Head of caudate nucleus (tissue), 42 donors: ENCODE data around the gene EML4.

ENCODE experiments used
- DNase-seq, 42 donors: peaks; one replicate each; pipeline versions ENCODE4 v3.0.0 to v3.0.0-alpha.2; 2020 to 2021; ENCODE audit warnings: mixed read lengths in 7 of 42
- intact Hi-C: fragments of 100-400 bp; cut with DNase I; formaldehyde crosslinking; loops from one replicate; pipeline ENCODE4 v1.15.0; 2022

Gene EML4

GRCh38 chr2:42281416-42282081 lies 112.4 kb downstream of the EML4 start:
- intact Hi-C loops: no loop called here
- DNase-seq: no peak

- no peak for DNase-seq
- intact Hi-C loops: no loop called here
Measured at GRCh38 chr2:42284019-42284418, 114.9 kb downstream of the EML4 start.

- no peak for DNase-seq
- intact Hi-C loops: no loop called here
Measured at GRCh38 chr2:42286268-42286946, 117.3 kb downstream of the EML4 start.

GRCh38 chr2:42288811-42289210 lies 119.7 kb downstream of the EML4 start:
- intact Hi-C loops: no loop called here

GRCh38 chr2:42289222-42289621 lies 120.1 kb downstream of the EML4 start:
- intact Hi-C loops: no loop called here
- DNase-seq: no peak

More at GRCh38 chr2:42288811-42289210, 119.7 kb downstream of the EML4 start:
- no peak for DNase-seq

GRCh38 chr2:42290005-42290404 lies 120.9 kb downstream of the EML4 start:
- no peak for DNase-seq
- intact Hi-C loops: no loop called here

- intact Hi-C loops: no loop called here
- no peak for DNase-seq
Measured at GRCh38 chr2:42293019-42293418, 123.9 kb downstream of the EML4 start.

GRCh38 chr2:42296226-42296625 lies 127.1 kb downstream of the EML4 start:
- DNase-seq: no peak
- intact Hi-C loops: no loop called here

GRCh38 chr2:42297322-42297936 lies 128.3 kb downstream of the EML4 start:
- DNase-seq: no peak
- intact Hi-C loops: no loop called here

GRCh38 chr2:42298132-42298531 lies 129.0 kb downstream of the EML4 start:
- intact Hi-C loops: no loop called here
- no peak for DNase-seq

GRCh38 chr2:42298996-42299754 lies 130.0 kb downstream of the EML4 start:
- DNase-seq: no peak
- intact Hi-C loops: no loop called here

GRCh38 chr2:42300527-42300926 lies 131.4 kb downstream of the EML4 start:
- no peak for DNase-seq
- intact Hi-C loops: no loop called here

- intact Hi-C loops: no loop called here
- no peak for DNase-seq
Measured at GRCh38 chr2:42303252-42303651, 134.1 kb downstream of the EML4 start.

GRCh38 chr2:42304059-42304713 lies 135.0 kb downstream of the EML4 start:
- intact Hi-C loops: no loop called here
- no peak for DNase-seq

GRCh38 chr2:42307180-42307579 lies 138.0 kb downstream of the EML4 start:
- DNase-seq: no peak
- intact Hi-C loops: no loop called here

- no peak for DNase-seq
- intact Hi-C loops: no loop called here
Measured at GRCh38 chr2:42309366-42309765, 140.2 kb downstream of the EML4 start.

- intact Hi-C loops: no loop called here
- DNase-seq: no peak
Measured at GRCh38 chr2:42310007-42310515, 140.9 kb downstream of the EML4 start.

- no peak for DNase-seq
- intact Hi-C loops: no loop called here
Measured at GRCh38 chr2:42312106-42312505, 143.0 kb downstream of the EML4 start.

GRCh38 chr2:42314892-42315468 lies 145.8 kb downstream of the EML4 start:
- intact Hi-C loops: no loop called here
- DNase-seq: no peak
